Ishikawa (cell line): ENCODE results near the gene SACS.

Experiments used
- CEBPB ChIP-seq: IDR thresholded peaks from 2 replicates; pipeline ENCODE4 v1.6.1; 2012
- CREB1 ChIP-seq: IDR thresholded peaks from 2 replicates; pipeline ENCODE4 v1.6.1; 2012; ENCODE audit warnings: low read depth
- EGR1 ChIP-seq: IDR thresholded peaks from 2 replicates; pipeline ENCODE4 v1.6.1; 2012
- EP300 ChIP-seq: IDR thresholded peaks from 2 replicates; pipeline ENCODE4 v1.6.1; 2012; ENCODE audit warnings: borderline replicate concordance
- FOXM1 ChIP-seq: IDR thresholded peaks from 2 replicates; pipeline ENCODE4 v1.6.1; 2012; ENCODE audit warnings: low read depth, borderline replicate concordance
- NFIC ChIP-seq: IDR thresholded peaks from 2 replicates; pipeline ENCODE4 v1.6.1; 2012
- RAD21 ChIP-seq: IDR thresholded peaks from 2 replicates; pipeline ENCODE4 v1.6.1; 2012; ENCODE audit warnings: low read depth
- TAF1 ChIP-seq: IDR thresholded peaks from 2 replicates; pipeline ENCODE4 v1.6.1; 2012; ENCODE audit warnings: low read depth, mild to moderate bottlenecking
- TCF12 ChIP-seq: IDR thresholded peaks from 2 replicates; pipeline ENCODE4 v1.6.1; 2012; ENCODE audit warnings: low read depth
- TEAD4 ChIP-seq: IDR thresholded peaks from 2 replicates; pipeline ENCODE4 v1.6.1; 2012
- YY1 ChIP-seq: IDR thresholded peaks from 2 replicates; pipeline ENCODE4 v1.6.1; 2012; ENCODE audit warnings: low read depth
- ZBTB7A ChIP-seq: IDR thresholded peaks from 2 replicates; pipeline ENCODE4 v1.6.1; 2012; ENCODE audit warnings: low read depth
- TF ChIP-seq, protein P1 (sequence below): IDR thresholded peaks from 2 replicates; pipeline ENCODE4 v1.6.1; 2012
- TF ChIP-seq, protein P2 (sequence below): IDR thresholded peaks from 2 replicates; pipeline ENCODE4 v1.6.1; 2012
- TF ChIP-seq, protein P3 (sequence below): IDR thresholded peaks from 2 replicates; pipeline ENCODE4 v1.6.1; 2012; ENCODE audit warnings: low read depth, mild to moderate bottlenecking

Gene SACS

DNA sequence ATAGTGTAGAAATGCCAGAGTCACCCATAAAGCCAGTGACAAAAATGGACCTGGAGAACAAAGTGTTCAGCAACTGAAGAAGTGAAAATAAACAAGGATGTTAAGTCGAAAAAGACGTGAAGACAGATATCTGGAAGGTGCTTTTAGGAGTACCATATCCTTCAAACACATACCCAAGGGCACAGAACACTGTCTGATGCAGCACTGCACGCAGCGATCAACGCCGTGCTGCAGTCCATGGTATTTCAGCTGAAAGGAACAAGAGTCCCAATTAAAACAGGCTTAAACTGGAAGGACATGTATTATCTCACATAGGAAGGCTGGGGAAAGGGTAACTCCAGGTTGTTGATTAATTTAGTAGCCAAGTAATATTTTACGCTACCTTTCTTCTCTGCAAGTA lies 144.5 kb downstream of the SACS start:
- TF ChIP-seq TEAD4, result no peak
- TF ChIP-seq, protein P1, sequence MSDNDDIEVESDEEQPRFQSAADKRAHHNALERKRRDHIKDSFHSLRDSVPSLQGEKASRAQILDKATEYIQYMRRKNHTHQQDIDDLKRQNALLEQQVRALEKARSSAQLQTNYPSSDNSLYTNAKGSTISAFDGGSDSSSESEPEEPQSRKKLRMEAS, result no peak
- TF ChIP-seq TCF12, result no peak
- TF ChIP-seq EGR1, result no peak
- no peak for TF ChIP-seq ZBTB7A
- TF ChIP-seq NFIC, result no peak

DNA sequence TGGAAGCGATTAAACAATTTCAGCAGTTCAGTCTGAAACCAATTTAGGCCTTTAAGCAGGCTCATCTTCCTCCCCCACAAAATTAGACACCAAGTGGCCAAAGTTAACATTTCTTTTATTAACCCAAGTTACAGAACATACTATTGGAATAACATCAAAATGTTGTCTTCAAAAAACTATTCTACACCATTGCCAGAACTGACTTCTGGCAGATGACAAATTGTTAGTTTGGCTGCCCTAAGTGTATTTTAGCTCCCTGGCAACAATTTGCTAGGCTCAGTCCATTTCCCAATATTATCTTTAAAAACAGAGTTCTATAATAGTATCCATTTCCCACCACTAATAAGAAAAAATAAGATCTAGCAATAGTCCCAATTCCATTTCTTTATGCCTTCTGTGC lies 144.9 kb downstream of the SACS start:
- TF ChIP-seq TAF1, result no peak
- no peak for TF ChIP-seq TCF12
- TF ChIP-seq CREB1, result no peak
- no peak for TF ChIP-seq TEAD4
- TF ChIP-seq EGR1, result no peak
- no peak for TF ChIP-seq CEBPB
- no peak for TF ChIP-seq NFIC
- no peak for TF ChIP-seq YY1
- no peak for TF ChIP-seq ZBTB7A
- TF ChIP-seq, protein P2, sequence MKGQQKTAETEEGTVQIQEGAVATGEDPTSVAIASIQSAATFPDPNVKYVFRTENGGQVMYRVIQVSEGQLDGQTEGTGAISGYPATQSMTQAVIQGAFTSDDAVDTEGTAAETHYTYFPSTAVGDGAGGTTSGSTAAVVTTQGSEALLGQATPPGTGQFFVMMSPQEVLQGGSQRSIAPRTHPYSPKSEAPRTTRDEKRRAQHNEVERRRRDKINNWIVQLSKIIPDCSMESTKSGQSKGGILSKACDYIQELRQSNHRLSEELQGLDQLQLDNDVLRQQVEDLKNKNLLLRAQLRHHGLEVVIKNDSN, result no peak
- no peak for TF ChIP-seq EP300
- TF ChIP-seq FOXM1, result no peak
- no peak for TF ChIP-seq RAD21
- TF ChIP-seq, protein P1, result no peak
- TF ChIP-seq, protein P3, sequence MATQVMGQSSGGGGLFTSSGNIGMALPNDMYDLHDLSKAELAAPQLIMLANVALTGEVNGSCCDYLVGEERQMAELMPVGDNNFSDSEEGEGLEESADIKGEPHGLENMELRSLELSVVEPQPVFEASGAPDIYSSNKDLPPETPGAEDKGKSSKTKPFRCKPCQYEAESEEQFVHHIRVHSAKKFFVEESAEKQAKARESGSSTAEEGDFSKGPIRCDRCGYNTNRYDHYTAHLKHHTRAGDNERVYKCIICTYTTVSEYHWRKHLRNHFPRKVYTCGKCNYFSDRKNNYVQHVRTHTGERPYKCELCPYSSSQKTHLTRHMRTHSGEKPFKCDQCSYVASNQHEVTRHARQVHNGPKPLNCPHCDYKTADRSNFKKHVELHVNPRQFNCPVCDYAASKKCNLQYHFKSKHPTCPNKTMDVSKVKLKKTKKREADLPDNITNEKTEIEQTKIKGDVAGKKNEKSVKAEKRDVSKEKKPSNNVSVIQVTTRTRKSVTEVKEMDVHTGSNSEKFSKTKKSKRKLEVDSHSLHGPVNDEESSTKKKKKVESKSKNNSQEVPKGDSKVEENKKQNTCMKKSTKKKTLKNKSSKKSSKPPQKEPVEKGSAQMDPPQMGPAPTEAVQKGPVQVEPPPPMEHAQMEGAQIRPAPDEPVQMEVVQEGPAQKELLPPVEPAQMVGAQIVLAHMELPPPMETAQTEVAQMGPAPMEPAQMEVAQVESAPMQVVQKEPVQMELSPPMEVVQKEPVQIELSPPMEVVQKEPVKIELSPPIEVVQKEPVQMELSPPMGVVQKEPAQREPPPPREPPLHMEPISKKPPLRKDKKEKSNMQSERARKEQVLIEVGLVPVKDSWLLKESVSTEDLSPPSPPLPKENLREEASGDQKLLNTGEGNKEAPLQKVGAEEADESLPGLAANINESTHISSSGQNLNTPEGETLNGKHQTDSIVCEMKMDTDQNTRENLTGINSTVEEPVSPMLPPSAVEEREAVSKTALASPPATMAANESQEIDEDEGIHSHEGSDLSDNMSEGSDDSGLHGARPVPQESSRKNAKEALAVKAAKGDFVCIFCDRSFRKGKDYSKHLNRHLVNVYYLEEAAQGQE, result no peak

DNA sequence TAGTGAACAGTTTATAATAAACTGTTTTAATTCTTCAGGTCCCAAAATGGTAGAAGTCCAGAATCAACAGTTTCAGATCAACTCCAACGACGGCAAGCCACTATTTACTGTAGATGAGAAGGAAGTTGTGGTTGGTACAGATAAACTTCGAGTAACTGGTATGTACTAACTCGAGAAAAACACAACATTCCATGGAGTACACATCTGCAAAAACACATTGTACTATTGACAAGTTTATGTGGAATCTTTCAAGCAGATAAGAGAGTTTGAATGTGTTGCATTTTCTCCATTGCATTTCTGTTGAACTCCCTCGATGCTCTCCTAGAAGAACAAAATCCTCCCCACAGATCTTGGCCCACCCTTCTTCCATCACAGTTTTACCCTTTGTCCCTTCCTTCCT lies 154.2 kb downstream of the SACS start:
- TF ChIP-seq TEAD4 (no peak), RAD21 (no peak), EGR1 (no peak), TAF1 (no peak), CEBPB (no peak), FOXM1 (no peak), EP300 (no peak), NFIC (no peak), TCF12 (no peak), YY1 (no peak)
- TF ChIP-seq, protein P3, result no peak
- TF ChIP-seq, protein P2, result no peak
